SK-N-SH treated with all-trans-retinoic acid at 6 μM for 48 hours (cell line): ENCODE measurements around the gene ARHGEF7.

ENCODE experiments used
- ATAC-seq: fragments of 200-7000 bp; cut with Tn5 transposase; 3 replicates; pipeline ENCODE4 v1.9.1; 2020; ENCODE audit warnings: mild to moderate bottlenecking, moderate library complexity
- ARNTL ChIP-seq: fragments of 450-650 bp; formaldehyde crosslinking; IDR thresholded peaks from 2 replicates; pipeline ENCODE4 v1.5.0; 2020; ENCODE audit warnings: low read depth, mild to moderate bottlenecking, moderate library complexity, borderline replicate concordance
- BACH2 ChIP-seq: fragments of 250-450 bp; sonication (Bioruptor Pico); IDR thresholded peaks from 2 replicates; pipeline ENCODE4 v1.9.0; 2021; ENCODE audit warnings: mild to moderate bottlenecking, borderline replicate concordance
- CSDC2 ChIP-seq: fragments of 250-450 bp; sonication (Bioruptor Pico); IDR thresholded peaks from 2 replicates; pipeline ENCODE4 v1.5.0; 2020; ENCODE audit warnings: mild to moderate bottlenecking, moderate library complexity
- CSRNP3 ChIP-seq: fragments of 250-450 bp; sonication (Bioruptor Pico); IDR thresholded peaks from 2 replicates; pipeline ENCODE4 v1.5.1; 2021; ENCODE audit warnings: mild to moderate bottlenecking, moderate library complexity
- ESRRG ChIP-seq: fragments of 250-450 bp; sonication (Bioruptor Pico); IDR thresholded peaks from 2 replicates; pipeline ENCODE4 v1.6.1; 2021; ENCODE audit warnings: mild to moderate bottlenecking
- GLIS3 ChIP-seq: fragments of 250-450 bp; sonication (Bioruptor Pico); IDR thresholded peaks from 2 replicates; pipeline ENCODE4 v1.5.0; 2020; ENCODE audit warnings: mild to moderate bottlenecking, moderate library complexity
- PATZ1 ChIP-seq: fragments of 250-450 bp; sonication (Bioruptor Pico); IDR thresholded peaks from 2 replicates; pipeline ENCODE4 v1.8.0; 2020; ENCODE audit warnings: mild to moderate bottlenecking, moderate library complexity, borderline replicate concordance
- POU6F1 ChIP-seq: fragments of 250-450 bp; sonication (Bioruptor Pico); IDR thresholded peaks from 2 replicates; pipeline ENCODE4 v1.8.0; 2021; ENCODE audit warnings: low read depth, mild to moderate bottlenecking, moderate library complexity, borderline replicate concordance
- PPARA ChIP-seq: fragments of 250-450 bp; sonication (Bioruptor Pico); IDR thresholded peaks from 2 replicates; pipeline ENCODE4 v1.5.0; 2020; ENCODE audit warnings: mild to moderate bottlenecking, borderline replicate concordance
- RARB ChIP-seq: fragments of 250-450 bp; sonication (Bioruptor Pico); IDR thresholded peaks from 2 replicates; pipeline ENCODE4 v1.8.0; 2021; ENCODE audit warnings: mild to moderate bottlenecking, moderate library complexity
- SNAI2 ChIP-seq: fragments of 250-450 bp; sonication (Bioruptor Pico); IDR thresholded peaks from 2 replicates; pipeline ENCODE4 v1.5.0; 2020; ENCODE audit warnings: mild to moderate bottlenecking, moderate library complexity
- TCF4 ChIP-seq: fragments of 250-450 bp; sonication (Bioruptor Pico); IDR thresholded peaks from 2 replicates; pipeline ENCODE4 v1.8.0; 2021; ENCODE audit warnings: mild to moderate bottlenecking, moderate library complexity, borderline replicate concordance
- TOX ChIP-seq: fragments of 250-450 bp; sonication (Bioruptor Pico); IDR thresholded peaks from 2 replicates; pipeline ENCODE4 v1.8.0; 2021; ENCODE audit warnings: mild to moderate bottlenecking, moderate library complexity, borderline replicate concordance
- TSHZ2 ChIP-seq: fragments of 250-450 bp; sonication (Bioruptor Pico); IDR thresholded peaks from 2 replicates; pipeline ENCODE4 v1.5.0; 2020; ENCODE audit warnings: mild to moderate bottlenecking, moderate library complexity
- ZC3H10 ChIP-seq: fragments of 250-450 bp; sonication (Bioruptor Pico); IDR thresholded peaks from 2 replicates; pipeline ENCODE4 v1.5.1; 2021; ENCODE audit warnings: mild to moderate bottlenecking, moderate library complexity
- ZFP30 ChIP-seq: fragments of 450-650 bp; formaldehyde crosslinking; IDR thresholded peaks from 2 replicates; pipeline ENCODE4 v1.5.0; 2022; ENCODE audit warnings: mild to moderate bottlenecking, moderate library complexity
- ZNF565 ChIP-seq: fragments of 450-650 bp; formaldehyde crosslinking; conservative IDR thresholded peaks from 2 replicates; pipeline ENCODE4 v1.5.0; 2020; ENCODE audit warnings: low read depth, mild to moderate bottlenecking, moderate library complexity
- ZNF8 ChIP-seq: fragments of 450-650 bp; formaldehyde crosslinking; IDR thresholded peaks from 2 replicates; pipeline ENCODE4 v1.5.0; 2020; ENCODE audit warnings: mild to moderate bottlenecking, moderate library complexity
- TF ChIP-seq, protein P1 (sequence below): fragments of 250-450 bp; sonication (Bioruptor Pico); IDR thresholded peaks from 2 replicates; pipeline ENCODE4 v1.5.1; 2020; ENCODE audit warnings: low read depth, mild to moderate bottlenecking, moderate library complexity

The ARHGEF7 gene

GRCh38 chr13:111280226-111280625 is 165.1 kb downstream of the ARHGEF7 start:
- no peak for ATAC-seq
- TF ChIP-seq, protein P1, sequence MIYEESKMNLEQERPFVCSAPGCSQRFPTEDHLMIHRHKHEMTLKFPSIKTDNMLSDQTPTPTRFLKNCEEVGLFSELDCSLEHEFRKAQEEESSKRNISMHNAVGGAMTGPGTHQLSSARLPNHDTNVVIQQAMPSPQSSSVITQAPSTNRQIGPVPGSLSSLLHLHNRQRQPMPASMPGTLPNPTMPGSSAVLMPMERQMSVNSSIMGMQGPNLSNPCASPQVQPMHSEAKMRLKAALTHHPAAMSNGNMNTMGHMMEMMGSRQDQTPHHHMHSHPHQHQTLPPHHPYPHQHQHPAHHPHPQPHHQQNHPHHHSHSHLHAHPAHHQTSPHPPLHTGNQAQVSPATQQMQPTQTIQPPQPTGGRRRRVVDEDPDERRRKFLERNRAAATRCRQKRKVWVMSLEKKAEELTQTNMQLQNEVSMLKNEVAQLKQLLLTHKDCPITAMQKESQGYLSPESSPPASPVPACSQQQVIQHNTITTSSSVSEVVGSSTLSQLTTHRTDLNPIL (CRISPR knock-in tag): no peak
- TF ChIP-seq GLIS3 (CRISPR knock-in tag): no peak
- TF ChIP-seq PATZ1 (CRISPR knock-in tag): no peak
- no peak for TF ChIP-seq ZNF565 (CRISPR knock-in tag)
- TF ChIP-seq CSRNP3 (CRISPR knock-in tag): no peak
- TF ChIP-seq ZNF8 (CRISPR knock-in tag): no peak
- TF ChIP-seq RARB (CRISPR knock-in tag): no peak
- no peak for TF ChIP-seq TCF4
- no peak for TF ChIP-seq ESRRG (CRISPR knock-in tag)
- no peak for TF ChIP-seq ARNTL (CRISPR knock-in tag)
- no peak for TF ChIP-seq ZC3H10 (CRISPR knock-in tag)
- TF ChIP-seq, all 23 proteins: peak for 0

DNA sequence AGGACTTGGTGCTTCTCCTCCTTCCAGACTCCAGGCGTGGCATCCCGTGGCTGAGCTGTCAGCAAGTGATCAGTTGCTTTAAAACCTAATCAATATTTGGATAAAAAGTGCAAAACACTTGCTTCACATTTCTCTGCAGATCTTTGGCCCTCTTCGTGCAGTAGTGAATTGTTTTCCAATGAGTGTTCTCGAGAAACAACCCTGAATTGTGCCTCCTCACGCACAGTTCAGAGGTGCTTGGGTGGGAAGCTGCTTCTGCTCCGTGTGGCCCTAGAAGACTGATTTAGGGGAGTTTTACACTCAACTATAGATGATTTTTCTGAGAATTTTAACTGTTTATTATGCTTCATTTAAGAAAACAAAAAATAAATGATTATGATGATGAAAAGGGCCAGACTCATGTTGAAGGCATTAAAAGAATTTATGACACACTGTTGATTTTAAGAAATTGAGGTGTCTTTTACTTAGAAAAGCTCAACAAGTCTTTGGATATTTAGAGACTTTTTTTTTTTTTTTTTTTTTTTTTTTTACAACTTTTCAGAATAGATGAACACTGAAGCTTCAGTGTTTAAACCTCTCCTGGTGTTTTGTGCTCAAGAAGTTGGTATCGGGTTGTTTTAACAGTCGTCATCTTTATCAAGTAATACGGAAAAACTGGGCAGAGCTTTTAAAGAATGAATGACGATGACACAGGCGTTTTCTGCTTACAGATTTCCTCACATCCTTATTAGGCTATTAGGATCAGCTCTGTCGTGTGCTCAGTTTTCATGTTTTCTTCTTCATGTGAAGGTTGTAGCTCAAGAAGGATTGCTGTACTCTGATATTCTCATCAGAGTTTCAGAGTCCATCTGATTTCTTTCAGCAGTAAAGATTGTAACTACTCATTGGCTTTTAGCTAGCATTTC is 165.8 kb downstream of the ARHGEF7 start:
- no peak for ATAC-seq

GRCh38 chr13:111281751-111282311 is 166.7 kb downstream of the ARHGEF7 start:
- TF ChIP-seq CSDC2 (CRISPR knock-in tag) (no peak), ZNF565 (CRISPR knock-in tag) (no peak), SNAI2 (no peak), PPARA (no peak), POU6F1 (CRISPR knock-in tag) (no peak)
- TF ChIP-seq, protein P1 (CRISPR knock-in tag): no peak
- TF ChIP-seq, all 23 proteins: peak for 0
- ATAC-seq: no peak

More for the DNA sequence above, 165.8 kb downstream of the ARHGEF7 start:
- TF ChIP-seq TOX (no peak), TSHZ2 (no peak), BACH2 (CRISPR knock-in tag) (no peak), ZFP30 (CRISPR knock-in tag) (no peak), ZC3H10 (CRISPR knock-in tag) (no peak), PPARA (no peak), CSDC2 (CRISPR knock-in tag) (no peak), RARB (CRISPR knock-in tag) (no peak)
